Colon (tissue), 2 donors: ENCODE measurements around the gene PARL.

Experiments used
- FAIRE-seq: peaks from 2 replicates; lab custom pipeline; 2012; peaks lifted over from hg19 to GRCh38; lab: Jason Lieb, UNC
- donor health status: control.
- donor health status: control.

PARL gene

GRCh38 chr3:183884427-183885296 lies at the start of gene PARL:
TSS of gene PARL (minus strand) at chr3:183884880. CDS start at chr3:183884846, 34 bp downstream.
- no peak for FAIRE-seq

DNA sequence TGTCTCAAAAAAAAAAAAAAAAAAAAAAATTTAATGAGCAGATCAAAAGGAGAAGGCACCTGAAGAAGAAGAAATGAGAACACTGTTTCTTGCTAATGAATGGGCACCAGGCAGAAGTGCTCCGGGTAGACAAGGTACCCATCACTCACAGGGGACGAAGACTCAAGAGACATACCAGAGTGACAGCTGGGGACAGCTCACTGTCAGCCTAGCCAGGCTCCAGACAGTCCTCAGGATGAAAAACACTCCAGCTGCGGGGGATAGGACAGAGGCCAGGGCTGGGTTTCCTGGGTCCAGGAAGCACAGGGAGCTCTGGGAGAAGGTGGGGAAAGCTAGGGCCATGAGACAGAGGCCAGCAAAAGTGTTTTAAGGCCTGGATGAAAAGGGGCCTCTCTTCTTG lies 48.5 kb upstream of the PARL start:
- no peak for FAIRE-seq

GRCh38 chr3:183931881-183932280 lies 47.2 kb upstream of the PARL start:
- no peak for FAIRE-seq

DNA sequence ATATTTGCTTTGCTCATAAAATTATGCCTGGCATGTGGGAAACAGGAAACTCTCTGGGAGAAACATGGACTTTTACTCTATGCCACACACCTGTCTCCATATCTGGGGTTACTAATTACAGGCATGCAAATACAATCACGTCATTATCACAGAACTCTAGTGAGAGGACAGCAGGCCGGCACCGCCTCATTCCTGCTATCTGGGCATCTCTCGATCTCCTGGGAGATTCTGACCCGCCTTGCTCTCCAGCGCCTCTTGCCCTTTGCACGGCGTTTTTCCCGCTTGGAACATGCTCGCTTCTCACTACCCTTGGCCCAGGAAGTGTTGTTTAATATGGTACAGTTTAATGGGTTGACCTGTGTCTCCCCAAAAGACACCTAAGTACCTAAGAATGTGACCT lies 45.4 kb upstream of the PARL start:
- no peak for FAIRE-seq

GRCh38 chr3:183927059-183927458 lies 42.4 kb upstream of the PARL start:
- FAIRE-seq, result no peak

GRCh38 chr3:183924956-183925355 lies 40.3 kb upstream of the PARL start:
- FAIRE-seq, result no peak

- FAIRE-seq, result no peak
Observed at GRCh38 chr3:183924543-183924942, 39.9 kb upstream of the PARL start.

- no peak for FAIRE-seq
Observed at GRCh38 chr3:183922421-183922820, 37.7 kb upstream of the PARL start.

DNA sequence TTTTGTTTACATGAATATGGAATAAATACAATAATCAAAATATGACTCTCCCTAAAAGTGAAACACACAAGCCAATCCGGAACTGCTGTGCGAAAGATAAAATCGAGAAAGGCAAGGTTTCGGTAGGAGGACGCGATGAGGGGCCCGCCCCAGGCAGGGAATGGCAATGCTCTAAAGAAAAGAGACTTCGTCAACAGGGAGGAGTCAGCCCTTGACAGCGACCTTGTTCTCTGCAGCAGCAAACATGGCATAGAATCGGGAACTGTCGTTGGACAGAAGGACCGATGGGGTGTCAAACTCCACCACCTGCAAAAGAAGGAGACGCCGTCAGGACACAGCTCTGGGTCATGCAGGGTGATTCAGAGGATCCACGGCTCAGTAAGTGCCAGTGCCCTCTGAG lies 36.4 kb upstream of the PARL start:
- no peak for FAIRE-seq

DNA sequence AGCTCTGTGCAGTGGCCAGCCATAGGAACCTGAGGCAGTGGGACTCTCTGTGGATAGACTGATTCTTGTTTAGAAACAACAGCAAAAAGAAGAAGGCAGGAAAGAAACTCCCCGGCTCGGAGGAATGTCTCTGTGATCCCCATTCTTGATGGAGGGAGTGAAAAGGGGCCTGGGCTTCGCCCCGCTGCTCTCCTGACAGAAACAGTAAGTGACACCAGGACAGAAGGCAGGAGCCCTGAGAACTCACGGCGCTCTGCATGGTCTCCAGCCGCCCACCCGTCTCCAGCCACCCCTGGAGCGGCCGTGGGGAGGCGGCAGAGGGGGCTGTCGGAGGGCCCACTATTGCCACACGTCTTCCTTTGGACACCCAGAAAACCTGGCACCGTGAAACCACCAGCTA lies 35.7 kb upstream of the PARL start:
- no peak for FAIRE-seq

GRCh38 chr3:183918178-183918577 lies 33.5 kb upstream of the PARL start:
- FAIRE-seq, result no peak

GRCh38 chr3:183917776-183918175 lies 33.1 kb upstream of the PARL start:
- no peak for FAIRE-seq

- no peak for FAIRE-seq
Observed at GRCh38 chr3:183914856-183915255, 30.2 kb upstream of the PARL start.

- no peak for FAIRE-seq
Observed at GRCh38 chr3:183913580-183913920, 28.9 kb upstream of the PARL start.

- no peak for FAIRE-seq
Observed at GRCh38 chr3:183912895-183913579, 28.4 kb upstream of the PARL start.

DNA sequence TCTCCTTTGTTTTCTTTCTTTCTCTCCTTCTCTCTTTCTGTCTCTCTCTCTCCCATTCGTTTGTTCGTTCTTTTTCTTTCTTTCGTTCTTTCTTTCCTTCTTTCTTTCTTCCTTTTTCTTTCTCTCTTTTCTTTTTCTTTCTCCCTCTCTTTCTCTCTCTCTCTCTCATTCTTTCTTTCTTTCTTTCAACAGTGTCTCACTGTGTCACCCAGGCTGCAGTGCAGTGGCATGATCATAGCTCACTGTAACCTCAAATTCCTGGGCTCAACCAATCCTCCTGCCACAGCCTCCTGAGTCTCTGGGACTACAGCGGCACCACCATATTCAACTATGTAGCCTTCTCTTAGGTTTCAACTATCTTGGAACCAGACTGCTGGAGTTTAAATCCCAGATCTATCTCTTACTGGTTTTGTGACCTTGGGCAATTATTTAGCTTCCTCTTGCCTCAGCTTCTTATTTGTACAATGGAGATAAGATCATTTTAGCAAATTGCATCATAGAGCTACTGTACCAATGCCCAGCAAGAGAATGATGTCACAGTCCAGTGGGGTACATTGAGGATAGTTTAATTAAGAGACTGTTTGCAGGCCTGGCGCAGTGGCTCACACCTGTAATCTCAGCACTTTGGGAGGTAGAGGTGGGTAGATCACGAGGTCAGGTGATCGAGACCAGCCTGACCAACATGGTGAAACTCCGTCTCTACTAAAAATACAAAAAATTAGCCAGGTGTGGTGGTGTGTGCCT lies 27.3 kb upstream of the PARL start:
- FAIRE-seq, result no peak

DNA sequence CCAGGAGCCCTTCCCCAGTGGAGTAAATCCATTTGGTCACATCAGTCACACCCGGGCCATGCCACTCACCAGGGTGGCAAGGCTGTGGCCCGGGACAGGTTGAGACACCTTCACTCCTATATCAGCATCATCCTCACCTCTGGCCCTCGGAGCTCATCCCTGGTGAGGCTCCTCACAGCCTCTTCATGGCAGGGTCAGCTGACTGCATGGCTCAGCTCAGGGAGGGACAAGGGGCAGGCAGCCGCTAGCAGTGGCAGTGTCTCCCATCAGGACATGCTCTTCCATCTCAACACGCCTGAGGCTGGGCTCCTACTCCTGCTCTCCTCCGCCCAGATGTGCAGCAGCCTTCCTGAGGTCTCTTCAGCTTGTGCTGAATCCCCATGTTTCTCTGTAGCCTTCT lies 26.4 kb upstream of the PARL start:
- no peak for FAIRE-seq

DNA sequence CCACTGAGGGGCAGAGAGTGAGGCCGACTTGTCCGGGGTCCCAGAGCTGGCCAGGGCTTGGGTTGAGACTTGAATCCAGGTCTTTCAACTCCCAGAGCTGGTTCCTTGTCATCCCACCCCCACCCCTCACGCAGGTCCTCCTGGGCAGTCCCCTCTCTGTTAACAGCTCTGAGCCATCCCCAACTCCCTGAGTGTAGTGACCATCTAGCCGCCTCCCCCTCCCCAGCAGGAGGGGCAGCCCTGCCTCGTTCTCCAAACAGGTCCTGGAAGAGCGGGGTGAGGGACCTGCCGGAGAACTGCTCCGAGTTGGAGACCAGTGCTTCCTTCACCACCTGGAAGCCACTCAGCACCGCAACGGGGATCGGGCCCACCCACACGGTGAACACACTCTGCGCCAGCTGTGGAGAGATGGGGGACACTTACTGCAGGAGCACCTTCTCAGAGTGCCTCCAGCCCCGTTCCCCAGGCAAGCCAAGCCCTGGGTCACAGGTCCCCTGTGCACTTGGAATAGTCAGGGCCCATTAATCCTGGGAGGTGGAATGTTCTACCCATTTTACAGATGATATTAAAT lies 24.4 kb upstream of the PARL start:
- FAIRE-seq, result no peak

GRCh38 chr3:183907911-183908331 lies 23.2 kb upstream of the PARL start:
- FAIRE-seq, result no peak

DNA sequence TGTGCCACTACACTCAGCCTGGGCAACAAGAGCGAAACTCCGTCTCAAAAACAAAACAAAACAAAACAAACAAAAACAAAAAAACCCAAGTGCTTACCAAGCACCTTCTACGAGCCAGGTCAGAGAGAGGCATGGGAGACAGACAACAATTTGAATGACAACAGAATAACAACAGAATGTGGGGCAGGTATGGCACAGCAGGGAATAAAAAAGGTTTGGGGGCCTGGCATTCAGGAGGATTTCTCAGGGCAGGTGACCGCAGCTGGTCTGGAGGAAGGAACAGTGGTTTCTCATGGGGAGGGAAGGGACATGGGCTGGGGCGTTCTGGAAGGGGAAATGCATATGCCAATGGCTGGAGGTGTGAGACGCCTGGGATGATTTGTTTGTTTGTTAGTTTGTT lies 22.5 kb upstream of the PARL start:
- no peak for FAIRE-seq

- no peak for FAIRE-seq
Observed at GRCh38 chr3:183906234-183906921, 21.7 kb upstream of the PARL start.
